Measurements from ENCODE around the gene NDUFS6. TPM values are rescaled to one million over a fixed set of nuclear protein-coding genes. Genes with fewer than 3 reads are reported as not detected.
A peak's percentile ranks its signal among the peaks of the same experiment; 100 is the strongest.

The NDUFS6 gene
- polyA plus RNA-seq, 2 of the 4 experiments (the other 2 are of a cell fraction), result 76.0 to 192 TPM

DNA sequence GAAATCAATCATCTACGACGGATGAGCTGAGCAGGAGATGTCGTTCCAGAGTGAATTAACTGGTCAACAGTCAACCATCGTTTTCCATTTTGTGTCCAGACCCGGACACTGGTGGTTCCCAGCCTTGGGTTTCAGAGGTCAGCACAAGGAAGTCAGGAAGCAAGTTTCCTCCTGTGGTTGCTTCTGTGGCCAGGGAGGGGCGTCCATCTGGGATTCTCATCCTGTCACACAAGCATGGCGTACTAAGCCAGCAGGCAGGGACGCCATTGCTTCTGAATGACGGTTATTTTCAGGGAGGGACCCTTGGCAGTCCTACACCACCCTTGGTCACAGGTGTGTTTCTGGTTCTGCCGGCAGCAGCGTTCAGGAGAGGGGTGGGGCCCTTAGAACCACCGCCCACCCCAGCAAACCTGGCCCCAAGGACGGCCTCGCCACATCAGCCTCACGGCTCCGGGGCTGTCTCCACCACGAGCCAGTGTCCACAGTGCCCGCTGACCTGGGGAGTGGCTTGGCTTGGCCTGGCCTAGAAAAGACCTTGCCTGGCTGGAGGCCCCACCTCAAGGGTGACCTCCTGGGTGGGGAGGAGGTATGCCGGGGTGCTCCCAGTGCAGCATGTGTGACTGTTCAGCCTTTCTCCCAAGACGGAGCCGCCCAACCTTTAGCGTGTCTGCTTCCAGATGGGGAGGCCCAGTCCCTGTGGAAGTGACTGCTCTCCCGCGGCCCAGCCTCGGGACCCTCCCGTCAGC is 25.2 kb downstream of the NDUFS6 start:
- Histone ChIP-seq H3K27ac (no peak overlapping the region), H3K4me1 (no peaks in the 10 kb centered on the region), H3K9me3 (no peaks in the 10 kb centered on the region), H3K4me3 (no peak overlapping the region), H3K4me2 (no peak overlapping the region)
- 90% methylated on average over 24 of the region's 26 CpGs for WGBS (ENCODE audit: missing lambda C conversion rate)
- FAIRE-seq, result no peak
- CTCF ChIA-PET, result no interaction called here
- TF ChIP-seq CHD4 (IDR thresholded peaks at IDR 0.05; ENCODE audit: borderline replicate concordance), result no peak
- TF ChIP-seq HOXA7 (CRISPR knock-in tag; IDR thresholded peaks at IDR 0.05), result no peak
- TF ChIP-seq NPAS2 (CRISPR knock-in tag; IDR thresholded peaks at IDR 0.05; ENCODE audit: borderline replicate concordance), result no peak
- no peak for TF ChIP-seq POLR2AphosphoS2 (conservative IDR thresholded peaks at IDR 0.05; ENCODE audit: low read length)
- TF ChIP-seq HDAC2 (IDR thresholded peaks at IDR 0.05), result no peak
- no peak for TF ChIP-seq ZNF302 (CRISPR knock-in tag; IDR thresholded peaks at IDR 0.05)
- no peak for TF ChIP-seq ZC3H11A (IDR thresholded peaks at IDR 0.05)
- no peak for TF ChIP-seq EHMT2 (IDR thresholded peaks at IDR 0.05; ENCODE audit: low read depth)
- DNase-seq (ENCODE audit: low read depth in 1 of 2, low spot score in 1 of 2), result no peak
- no peak for ATAC-seq
- POLR2A ChIA-PET, result no interaction called here

DNA sequence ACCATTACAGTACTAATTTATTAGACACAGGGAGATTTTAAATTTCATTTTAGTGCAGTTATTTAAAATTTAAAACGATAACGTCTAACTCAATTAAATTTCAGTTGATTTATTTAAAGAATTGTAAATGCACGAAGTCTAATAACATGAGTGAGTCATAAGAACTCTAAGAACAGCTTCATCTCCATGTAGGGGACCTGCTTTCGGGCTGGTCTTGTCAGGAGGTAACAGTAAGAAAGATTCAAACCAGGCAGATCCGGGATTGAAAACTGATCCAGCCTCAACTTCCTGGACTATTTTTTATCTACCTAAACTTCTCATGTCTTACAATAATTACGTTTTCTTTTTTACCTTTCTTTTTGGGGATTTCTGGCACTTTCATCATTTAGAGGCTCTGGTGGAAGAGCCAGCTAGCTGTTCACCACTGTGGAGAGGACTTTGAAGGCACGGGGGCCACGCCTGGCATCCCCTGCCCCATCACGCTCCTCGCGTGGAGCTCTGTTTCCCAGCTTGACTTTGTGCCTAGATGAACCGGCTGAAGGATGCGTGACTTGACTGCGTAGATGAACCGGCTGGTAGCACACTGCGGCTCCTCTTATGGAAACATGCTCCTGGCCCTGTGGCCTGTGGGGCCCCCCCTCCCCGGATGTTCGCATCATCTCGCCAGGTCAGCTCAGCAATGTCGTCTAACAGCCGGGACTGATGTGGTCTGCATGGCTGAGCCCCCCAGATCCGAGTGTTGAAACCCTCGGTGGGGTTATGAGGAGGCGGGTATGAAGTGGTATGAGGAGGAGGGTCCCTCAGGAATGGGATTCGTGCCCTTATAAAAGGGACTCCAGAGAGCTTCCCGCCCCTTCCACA is 26.0 kb downstream of the NDUFS6 start:
- DNase-seq (ENCODE audit: low read depth in 1 of 2, low spot score in 1 of 2) (no peak), ATAC-seq (no peak), FAIRE-seq (no peak)
- Histone ChIP-seq H3K4me1 (no peaks in the 10 kb centered on the region), H3K9me3 (no peaks in the 10 kb centered on the region), H3K27ac (no peak overlapping the region), H3K4me2 (no peak overlapping the region), H3K4me3 (no peak overlapping the region)
- 91% methylated on average over 26 of the region's 26 CpGs for WGBS (ENCODE audit: missing lambda C conversion rate)
- TF ChIP-seq, protein P1, sequence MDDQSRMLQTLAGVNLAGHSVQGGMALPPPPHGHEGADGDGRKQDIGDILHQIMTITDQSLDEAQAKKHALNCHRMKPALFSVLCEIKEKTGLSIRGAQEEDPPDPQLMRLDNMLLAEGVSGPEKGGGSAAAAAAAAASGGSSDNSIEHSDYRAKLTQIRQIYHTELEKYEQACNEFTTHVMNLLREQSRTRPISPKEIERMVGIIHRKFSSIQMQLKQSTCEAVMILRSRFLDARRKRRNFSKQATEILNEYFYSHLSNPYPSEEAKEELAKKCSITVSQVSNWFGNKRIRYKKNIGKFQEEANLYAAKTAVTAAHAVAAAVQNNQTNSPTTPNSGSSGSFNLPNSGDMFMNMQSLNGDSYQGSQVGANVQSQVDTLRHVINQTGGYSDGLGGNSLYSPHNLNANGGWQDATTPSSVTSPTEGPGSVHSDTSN (IDR thresholded peaks at IDR 0.05), result no peak
- TF ChIP-seq BHLHE40 (IDR thresholded peaks at IDR 0.05; ENCODE audit: low read depth, low read length), result no peak
- no peak for TF ChIP-seq HOXB13 (CRISPR knock-in tag; IDR thresholded peaks at IDR 0.05; ENCODE audit: low read depth)
- TF ChIP-seq RFX5 (IDR thresholded peaks at IDR 0.05), result no peak
- TF ChIP-seq RARB (CRISPR knock-in tag; IDR thresholded peaks at IDR 0.05), result no peak
- no peak for TF ChIP-seq POLR2AphosphoS2 (conservative IDR thresholded peaks at IDR 0.05; ENCODE audit: low read length)
- no peak for TF ChIP-seq ESRRA (IDR thresholded peaks at IDR 0.05; ENCODE audit: borderline replicate concordance, low read length)
- TF ChIP-seq FOSB (CRISPR knock-in tag; IDR thresholded peaks at IDR 0.05), result no peak
- no peak for TF ChIP-seq KDM1A (IDR thresholded peaks at IDR 0.05; ENCODE audit: low read depth)
- TF ChIP-seq, protein P2, sequence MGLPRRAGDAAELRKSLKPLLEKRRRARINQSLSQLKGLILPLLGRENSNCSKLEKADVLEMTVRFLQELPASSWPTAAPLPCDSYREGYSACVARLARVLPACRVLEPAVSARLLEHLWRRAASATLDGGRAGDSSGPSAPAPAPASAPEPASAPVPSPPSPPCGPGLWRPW (IDR thresholded peaks at IDR 0.05), result no peak
- no peak for TF ChIP-seq RAD21 (conservative IDR thresholded peaks at IDR 0.05 in 1 of 2, IDR thresholded peaks at IDR 0.05 in 1 of 2)
- no peak for TF ChIP-seq HOXA7 (CRISPR knock-in tag; IDR thresholded peaks at IDR 0.05)
- no peak for TF ChIP-seq EP300 (IDR thresholded peaks at IDR 0.05)
- ChIA-PET CTCF (interaction anchor here (0.9 kb wide), 1 partner anchor 64 kb away, joined by 3 read pairs; no protein-coding TSS in a partner anchor), POLR2A (no interaction called here)

DNA sequence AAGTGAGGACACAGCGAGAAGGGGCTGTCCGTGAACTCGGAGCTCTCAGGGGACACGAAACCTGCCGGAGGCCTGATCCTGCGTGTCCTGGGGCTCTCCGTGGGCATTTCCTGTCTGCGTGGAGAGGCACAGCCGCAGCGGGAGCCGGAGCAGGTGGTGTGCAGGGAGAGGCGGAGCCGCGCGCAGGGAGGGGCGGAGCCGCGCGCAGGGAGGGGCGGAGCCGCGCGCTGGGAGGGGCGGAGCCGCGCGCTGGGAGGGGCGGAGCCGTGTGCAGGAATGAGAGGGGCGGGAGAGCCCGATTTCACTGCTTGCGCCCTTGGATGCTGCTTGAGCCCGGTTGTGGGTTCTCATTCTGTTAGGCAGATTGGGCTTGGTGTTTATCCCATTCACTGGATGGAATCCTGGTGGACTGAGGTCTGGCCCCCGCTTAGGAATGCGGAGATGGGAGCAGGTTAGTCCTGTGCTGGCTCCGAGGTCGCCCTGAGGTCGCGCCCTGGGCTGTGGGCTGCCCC is 26.7 kb downstream of the NDUFS6 start:
- no peaks in the 10 kb centered on the region for H3K4me1 ChIP-seq
- no peak overlapping the region for H3K27ac ChIP-seq
- ChIA-PET POLR2A (no interaction called here), CTCF (interaction anchor here (0.9 kb wide), 1 partner anchor 64 kb away, joined by 3 read pairs; no protein-coding TSS in a partner anchor)
- H3K4me2 ChIP-seq, result no peak overlapping the region
- WGBS (ENCODE audit: missing lambda C conversion rate), result 92% methylated on average over 24 of the region's 39 CpGs
- H3K9me3 ChIP-seq, result no peaks in the 10 kb centered on the region
- ATAC-seq, result peak in 1 of 2 experiments; percentile 23; a peak in 1 of 6 replicates
- no peak overlapping the region for H3K4me3 ChIP-seq
- DNase-seq (ENCODE audit: low read depth in 1 of 2, low spot score in 1 of 2), result no peak
- FAIRE-seq, result no peak
- no peak for TF ChIP-seq NPAS2 (CRISPR knock-in tag; IDR thresholded peaks at IDR 0.05; ENCODE audit: borderline replicate concordance)
- no peak for TF ChIP-seq RFX5 (IDR thresholded peaks at IDR 0.05)
- no peak for TF ChIP-seq JUN (IDR thresholded peaks at IDR 0.05)
- no peak for TF ChIP-seq TP53 (CRISPR knock-in tag; IDR thresholded peaks at IDR 0.05)
- TF ChIP-seq RARB (CRISPR knock-in tag; IDR thresholded peaks at IDR 0.05), result no peak
- no peak for TF ChIP-seq KDM5A (IDR thresholded peaks at IDR 0.05)
- TF ChIP-seq HDAC2 (IDR thresholded peaks at IDR 0.05), result no peak
- TF ChIP-seq ZFP36 (IDR thresholded peaks at IDR 0.05; ENCODE audit: borderline replicate concordance, partially characterized antibody), result no peak
- TF ChIP-seq CHD2 (IDR thresholded peaks at IDR 0.05; ENCODE audit: low read length, partially characterized antibody), result no peak
- TF ChIP-seq, protein P3, sequence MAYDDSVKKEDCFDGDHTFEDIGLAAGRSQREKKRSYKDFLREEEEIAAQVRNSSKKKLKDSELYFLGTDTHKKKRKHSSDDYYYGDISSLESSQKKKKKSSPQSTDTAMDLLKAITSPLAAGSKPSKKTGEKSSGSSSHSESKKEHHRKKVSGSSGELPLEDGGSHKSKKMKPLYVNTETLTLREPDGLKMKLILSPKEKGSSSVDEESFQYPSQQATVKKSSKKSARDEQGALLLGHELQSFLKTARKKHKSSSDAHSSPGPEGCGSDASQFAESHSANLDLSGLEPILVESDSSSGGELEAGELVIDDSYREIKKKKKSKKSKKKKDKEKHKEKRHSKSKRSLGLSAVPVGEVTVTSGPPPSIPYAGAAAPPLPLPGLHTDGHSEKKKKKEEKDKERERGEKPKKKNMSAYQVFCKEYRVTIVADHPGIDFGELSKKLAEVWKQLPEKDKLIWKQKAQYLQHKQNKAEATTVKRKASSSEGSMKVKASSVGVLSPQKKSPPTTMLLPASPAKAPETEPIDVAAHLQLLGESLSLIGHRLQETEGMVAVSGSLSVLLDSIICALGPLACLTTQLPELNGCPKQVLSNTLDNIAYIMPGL (CRISPR knock-in tag; IDR thresholded peaks at IDR 0.05; ENCODE audit: borderline replicate concordance), result no peak
- no peak for TF ChIP-seq HOXB5 (CRISPR knock-in tag; IDR thresholded peaks at IDR 0.05)
- TF ChIP-seq RAD21 (conservative IDR thresholded peaks at IDR 0.05 in 1 of 2, IDR thresholded peaks at IDR 0.05 in 1 of 2), result no peak
- no peak for TF ChIP-seq GATA3 (IDR thresholded peaks at IDR 0.05; ENCODE audit: borderline replicate concordance)
- TF ChIP-seq, protein P4, sequence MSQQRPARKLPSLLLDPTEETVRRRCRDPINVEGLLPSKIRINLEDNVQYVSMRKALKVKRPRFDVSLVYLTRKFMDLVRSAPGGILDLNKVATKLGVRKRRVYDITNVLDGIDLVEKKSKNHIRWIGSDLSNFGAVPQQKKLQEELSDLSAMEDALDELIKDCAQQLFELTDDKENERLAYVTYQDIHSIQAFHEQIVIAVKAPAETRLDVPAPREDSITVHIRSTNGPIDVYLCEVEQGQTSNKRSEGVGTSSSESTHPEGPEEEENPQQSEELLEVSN (IDR thresholded peaks at IDR 0.05; ENCODE audit: borderline replicate concordance, low read depth), result no peak

All from A549 (cell line).